Natural killer cell (primary cell): Measurements from ENCODE around the gene ACADL. TPM values are rescaled to one million over a fixed set of nuclear protein-coding genes. Genes with fewer than 3 reads are reported as not detected.

Source experiments
- ATAC-seq, 3 donors: fragments of 150-1000 bp in 2 of 3; fragments of 200-7000 bp in 1 of 3; cut with Tn5 transposase; 1 replicate in 1 of 3; 2 replicates in 2 of 3; pipeline ENCODE4 v1.10.0; 2021; ENCODE audit warnings: mild to moderate bottlenecking in 2 of 3, moderate library complexity in 2 of 3
- DNase-seq, 2 donors: peaks; one replicate each; pipeline versions ENCODE4 v3.0.0 to v3.0.0-alpha.2; 2013 to 2021; ENCODE audit warnings: mixed read lengths in 1 of 2
- H3K27ac ChIP-seq: one replicate; pipeline ENCODE4 v1.5.1; 2013; ENCODE audit warnings: mild to moderate bottlenecking, low read length
- H3K27me3 ChIP-seq: one replicate; pipeline ENCODE4 v1.6.1; 2013; ENCODE audit warnings: low read length; ENCODE audit not compliant: control insufficient read depth, insufficient read depth
- H3K36me3 ChIP-seq: one replicate; pipeline ENCODE4 v1.6.1; 2013; ENCODE audit warnings: low read length; ENCODE audit not compliant: control insufficient read depth, insufficient read depth
- H3K4me1 ChIP-seq: one replicate; pipeline ENCODE4 v1.6.1; 2013; ENCODE audit warnings: low read length; ENCODE audit not compliant: control insufficient read depth, insufficient read depth
- H3K4me3 ChIP-seq: one replicate; pipeline ENCODE4 v1.5.1; 2013; ENCODE audit warnings: low read length
- H3K9me3 ChIP-seq: one replicate; pipeline ENCODE4 v1.6.1; 2013; ENCODE audit warnings: low read length; ENCODE audit not compliant: control insufficient read depth, insufficient read depth
- H3K27ac Mint-ChIP-seq, 2 donors: one replicate each; pipeline ENCODE4 v1.8.0; 2022; ENCODE audit warnings: mild to moderate bottlenecking in 2 of 2, mixed read lengths in 2 of 2, moderate library complexity in 1 of 2
- H3K27me3 Mint-ChIP-seq, 2 donors: one replicate each; pipeline ENCODE4 v1.8.0; 2022; ENCODE audit warnings: low read depth in 2 of 2, mixed read lengths in 2 of 2
- H3K36me3 Mint-ChIP-seq: one replicate; pipeline ENCODE4 v1.8.0; 2022; ENCODE audit warnings: mixed read lengths
- H3K4me1 Mint-ChIP-seq, 2 donors: one replicate each; pipeline ENCODE4 v1.8.0; 2022; ENCODE audit warnings: mixed read lengths in 2 of 2
- H3K4me3 Mint-ChIP-seq: one replicate; pipeline ENCODE4 v1.8.0; 2022; ENCODE audit warnings: mild to moderate bottlenecking, moderate library complexity, mixed read lengths
- H3K9me3 Mint-ChIP-seq, 2 donors: one replicate each; pipeline ENCODE4 v1.8.0; 2022; ENCODE audit warnings: mixed read lengths in 2 of 2
- CTCF ChIP-seq: fragments of 200-600 bp; IDR thresholded peaks from one replicate; pipeline ENCODE4 v1.8.0; 2022; ENCODE audit warnings: antibody characterized with exemption
- WGBS: methylation state at CpG from one replicate; pipeline ENCODE4 v1.1.7; 2013; ENCODE audit warnings: missing lambda C conversion rate; ENCODE audit not compliant: insufficient coverage; 5-methylcytosine and 5-hydroxymethylcytosine counted together
- intact Hi-C: fragments of 100-400 bp; cut with micrococcal nuclease; formaldehyde crosslinking; loops from one replicate; pipeline ENCODE4 v1.14.2; 2022
- total RNA-seq, 4 donors: library from RNA; stranded (reverse); fragments of 120-200 nt in 1 of 4; gene quantifications; one replicate each; pipeline versions ENCODE4 v1.2.3 to v1.2.4, GENCODE V29; 2013 to 2022

ACADL gene
- total RNA-seq, 3 donors from 2014 or later (not counting 1 experiment from before 2014, with no cell fraction given) = not detected

- no peaks in the 10 kb centered on the region for H3K36me3 ChIP-seq
- H3K9me3 ChIP-seq = peaks cover 2% of the 10 kb centered on the region
- no peak overlapping the region for H3K27ac ChIP-seq
- no peaks in the 10 kb centered on the region for H3K4me1 ChIP-seq
- no CpG with 5 or more reads among the region's 1 CpG for WGBS
- DNase-seq (no peak), ATAC-seq (no peak)
- no peaks in the 10 kb centered on the region for H3K9me3 Mint-ChIP-seq
- intact Hi-C loops = no loop called here
- no peaks in the 10 kb centered on the region for H3K27me3 ChIP-seq
- H3K27me3 Mint-ChIP-seq = no peaks in the 10 kb centered on the region
- H3K27ac Mint-ChIP-seq = no peak overlapping the region
- TF ChIP-seq CTCF = no peak
- no peaks in the 10 kb centered on the region for H3K36me3 Mint-ChIP-seq
- H3K4me1 Mint-ChIP-seq = no peaks in the 10 kb centered on the region
- H3K4me3 Mint-ChIP-seq = no peak overlapping the region
- no peak overlapping the region for H3K4me3 ChIP-seq
Measured at GRCh38 chr2:210267698-210268097, 42.5 kb upstream of the ACADL start.

- Histone ChIP-seq H3K27me3 (no peaks in the 10 kb centered on the region), H3K4me1 (no peaks in the 10 kb centered on the region), H3K36me3 (no peaks in the 10 kb centered on the region), H3K27ac (no peak overlapping the region), H3K9me3 (peaks cover 2% of the 10 kb centered on the region), H3K4me3 (no peak overlapping the region)
- intact Hi-C loops = no loop called here
- DNase-seq = no peak
- no peaks in the 10 kb centered on the region for H3K36me3 Mint-ChIP-seq
- H3K4me3 Mint-ChIP-seq = no peak overlapping the region
- H3K9me3 Mint-ChIP-seq = no peaks in the 10 kb centered on the region
- ATAC-seq = no peak
- TF ChIP-seq CTCF = no peak
- H3K27ac Mint-ChIP-seq = no peak overlapping the region
- H3K27me3 Mint-ChIP-seq = no peaks in the 10 kb centered on the region
- no peaks in the 10 kb centered on the region for H3K4me1 Mint-ChIP-seq
- 79% methylated on average over 1 of the region's 1 CpG for WGBS
Measured at GRCh38 chr2:210264282-210264681, 39.0 kb upstream of the ACADL start.

- DNase-seq (no peak), ATAC-seq (no peak)
- no peak for TF ChIP-seq CTCF
- Mint-ChIP-seq H3K36me3 (no peaks in the 10 kb centered on the region), H3K27ac (no peak overlapping the region), H3K9me3 (no peaks in the 10 kb centered on the region), H3K4me3 (no peak overlapping the region), H3K27me3 (no peaks in the 10 kb centered on the region), H3K4me1 (no peaks in the 10 kb centered on the region)
- 75% methylated on average over 2 of the region's 2 CpGs for WGBS
- Histone ChIP-seq H3K4me3 (no peak overlapping the region), H3K27me3 (no peaks in the 10 kb centered on the region), H3K27ac (no peak overlapping the region), H3K9me3 (peaks cover 2% of the 10 kb centered on the region), H3K36me3 (no peaks in the 10 kb centered on the region), H3K4me1 (no peaks in the 10 kb centered on the region)
- intact Hi-C loops = no loop called here
Measured at GRCh38 chr2:210263841-210264240, 38.6 kb upstream of the ACADL start.

GRCh38 chr2:210262036-210262435 is 36.8 kb upstream of the ACADL start:
- H3K9me3 ChIP-seq = peaks cover 2% of the 10 kb centered on the region
- intact Hi-C loops = no loop called here
- no peaks in the 10 kb centered on the region for H3K36me3 ChIP-seq
- H3K27ac ChIP-seq = no peak overlapping the region
- no peak for DNase-seq
- no peak for ATAC-seq
- Mint-ChIP-seq H3K27me3 (no peaks in the 10 kb centered on the region), H3K27ac (no peak overlapping the region), H3K9me3 (no peaks in the 10 kb centered on the region), H3K36me3 (no peaks in the 10 kb centered on the region), H3K4me1 (no peaks in the 10 kb centered on the region), H3K4me3 (no peak overlapping the region)
- no peaks in the 10 kb centered on the region for H3K4me1 ChIP-seq
- WGBS = 64% methylated on average over 2 of the region's 2 CpGs
- no peak overlapping the region for H3K4me3 ChIP-seq
- no peak for TF ChIP-seq CTCF
- no peaks in the 10 kb centered on the region for H3K27me3 ChIP-seq
